ENCODE results near the gene PLEKHM2.

The PLEKHM2 gene

DNA sequence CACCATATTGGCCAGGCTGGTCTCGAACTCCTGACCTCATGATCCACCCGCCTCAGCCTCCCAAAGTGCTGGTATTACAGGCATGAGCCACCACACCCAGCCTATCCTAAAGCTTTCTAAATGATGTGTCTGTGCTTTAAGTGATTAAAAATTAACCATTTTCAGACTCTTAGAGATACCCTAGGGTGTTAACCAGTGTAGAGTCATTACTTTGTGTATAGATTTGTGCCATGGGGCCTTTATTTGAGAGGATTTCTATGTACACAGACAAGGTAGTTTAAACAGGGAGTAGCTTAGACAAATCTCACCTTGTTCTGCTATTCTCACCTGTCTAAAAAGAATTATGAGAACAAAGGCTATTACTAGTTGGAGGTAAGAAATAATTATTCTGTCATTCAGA lies 12.7 kb upstream of the PLEKHM2 start:
- Histone ChIP-seq H2AFZ (ENCODE audit: low read length) (no peak overlapping the region), H3K9me2 (ENCODE audit: low read depth, low read length) (no peaks in the 10 kb centered on the region), H3K4me1 (ENCODE audit: insufficient read depth, low read length, severe bottlenecking) (peaks cover 3% of the 10 kb centered on the region), H3K9me3 (ENCODE audit: low read length) (no peaks in the 10 kb centered on the region), H3K79me2 (ENCODE audit: insufficient read depth, low read length) (no peaks in the 10 kb centered on the region), H3K27me3 (ENCODE audit: insufficient read depth, low read length) (no peaks in the 10 kb centered on the region), H3K4me3 (ENCODE audit: low read depth, low read length, poor library complexity, severe bottlenecking) (no peak overlapping the region), H3F3A (ENCODE audit: insufficient read depth, low read length) (no peaks in the 10 kb centered on the region), H3K4me2 (ENCODE audit: low read length) (no peak overlapping the region), H4K20me1 (ENCODE audit: insufficient read depth, low read length) (no peaks in the 10 kb centered on the region), H3K36me3 (ENCODE audit: insufficient read depth, low read length) (no peaks in the 10 kb centered on the region), H3K9ac (ENCODE audit: low read length) (no peak overlapping the region), H3K27ac (ENCODE audit: low read depth, low read length, poor library complexity, severe bottlenecking) (no peak overlapping the region)
- TF ChIP-seq, protein P1, sequence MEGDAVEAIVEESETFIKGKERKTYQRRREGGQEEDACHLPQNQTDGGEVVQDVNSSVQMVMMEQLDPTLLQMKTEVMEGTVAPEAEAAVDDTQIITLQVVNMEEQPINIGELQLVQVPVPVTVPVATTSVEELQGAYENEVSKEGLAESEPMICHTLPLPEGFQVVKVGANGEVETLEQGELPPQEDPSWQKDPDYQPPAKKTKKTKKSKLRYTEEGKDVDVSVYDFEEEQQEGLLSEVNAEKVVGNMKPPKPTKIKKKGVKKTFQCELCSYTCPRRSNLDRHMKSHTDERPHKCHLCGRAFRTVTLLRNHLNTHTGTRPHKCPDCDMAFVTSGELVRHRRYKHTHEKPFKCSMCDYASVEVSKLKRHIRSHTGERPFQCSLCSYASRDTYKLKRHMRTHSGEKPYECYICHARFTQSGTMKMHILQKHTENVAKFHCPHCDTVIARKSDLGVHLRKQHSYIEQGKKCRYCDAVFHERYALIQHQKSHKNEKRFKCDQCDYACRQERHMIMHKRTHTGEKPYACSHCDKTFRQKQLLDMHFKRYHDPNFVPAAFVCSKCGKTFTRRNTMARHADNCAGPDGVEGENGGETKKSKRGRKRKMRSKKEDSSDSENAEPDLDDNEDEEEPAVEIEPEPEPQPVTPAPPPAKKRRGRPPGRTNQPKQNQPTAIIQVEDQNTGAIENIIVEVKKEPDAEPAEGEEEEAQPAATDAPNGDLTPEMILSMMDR (IDR thresholded peaks at IDR 0.05; ENCODE audit: low read length) = no peak
- TF ChIP-seq EZH2 (IDR thresholded peaks at IDR 0.05; ENCODE audit: borderline replicate concordance, low read length) = no peak

DNA sequence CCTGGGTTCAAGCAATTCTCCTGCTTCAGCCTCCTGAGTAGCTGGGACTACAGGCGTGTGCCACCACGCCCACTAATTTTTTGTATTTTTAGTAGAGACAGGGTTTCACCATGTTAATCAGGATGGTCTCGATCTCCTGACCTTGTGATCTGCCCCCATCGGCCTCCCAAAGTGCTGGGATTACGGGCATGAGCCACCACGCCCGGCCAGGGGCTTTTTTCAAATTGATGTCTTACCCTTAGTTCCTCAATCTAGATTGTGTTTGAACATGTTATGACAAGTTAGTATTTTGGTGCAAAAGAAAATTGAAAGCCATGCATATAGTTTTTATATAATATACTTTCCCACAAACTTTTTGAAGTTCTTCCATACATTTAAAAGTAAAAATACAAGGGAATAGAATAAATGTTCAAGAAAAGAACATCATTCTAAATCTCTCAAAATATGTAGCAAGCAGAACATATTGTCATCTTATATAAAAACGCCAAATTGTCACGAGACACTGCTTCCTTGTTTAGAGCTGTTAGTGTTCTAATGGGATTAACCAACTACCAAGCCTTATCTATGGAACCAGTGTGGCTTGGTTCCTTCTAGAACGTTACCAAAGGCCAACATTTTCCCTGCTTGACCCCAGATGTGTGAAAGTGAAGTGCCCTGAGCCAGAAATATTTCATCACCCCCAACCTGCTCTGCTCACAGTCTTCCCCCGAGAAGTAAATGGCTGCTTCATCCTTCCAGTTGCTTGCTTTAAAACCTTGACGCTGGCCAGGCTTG lies 9.5 kb upstream of the PLEKHM2 start:
- H3F3A ChIP-seq (ENCODE audit: insufficient read depth, low read length) = no peaks in the 10 kb centered on the region
- H3K79me2 ChIP-seq (ENCODE audit: insufficient read depth, low read length) = no peaks in the 10 kb centered on the region
- no peaks in the 10 kb centered on the region for H4K20me1 ChIP-seq (ENCODE audit: insufficient read depth, low read length)
- no peaks in the 10 kb centered on the region for H3K9me2 ChIP-seq (ENCODE audit: low read depth, low read length)
- H3K27ac ChIP-seq (ENCODE audit: low read depth, low read length, poor library complexity, severe bottlenecking) = no peak overlapping the region
- H3K4me2 ChIP-seq (ENCODE audit: low read length) = no peak overlapping the region
- peaks cover 3% of the 10 kb centered on the region for H3K4me1 ChIP-seq (ENCODE audit: insufficient read depth, low read length, severe bottlenecking)
- no peak overlapping the region for H3K4me3 ChIP-seq (ENCODE audit: low read depth, low read length, poor library complexity, severe bottlenecking)
- H3K9me3 ChIP-seq (ENCODE audit: low read length) = no peaks in the 10 kb centered on the region
- no peak overlapping the region for H3K9ac ChIP-seq (ENCODE audit: low read length)
- no peak for TF ChIP-seq EZH2 (IDR thresholded peaks at IDR 0.05; ENCODE audit: borderline replicate concordance, low read length)
- H3K27me3 ChIP-seq (ENCODE audit: insufficient read depth, low read length) = no peaks in the 10 kb centered on the region
- no peaks in the 10 kb centered on the region; the same call in 1 of the 2 replicates for H3K36me3 ChIP-seq (ENCODE audit: insufficient read depth, low read length)
- no peak overlapping the region for H2AFZ ChIP-seq (ENCODE audit: low read length)

DNA sequence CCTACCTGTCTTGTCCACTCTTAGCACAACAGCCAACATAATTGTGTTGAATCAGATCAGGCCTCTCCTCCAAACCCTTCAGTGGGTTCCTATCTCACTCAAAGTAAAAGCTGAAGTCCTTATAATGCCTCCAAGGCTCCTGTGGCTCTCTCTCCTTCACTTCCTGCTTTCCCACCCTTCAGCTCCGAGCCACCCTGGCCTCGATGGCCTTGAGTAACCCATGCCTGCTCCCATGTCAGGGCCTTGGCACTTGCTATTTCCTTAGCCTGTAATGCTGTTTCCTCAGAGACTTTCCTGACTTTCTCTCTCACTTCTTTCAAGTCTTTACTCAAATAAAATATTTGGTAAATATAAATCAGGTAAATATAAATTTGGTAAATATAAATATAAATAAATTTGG lies 8.1 kb upstream of the PLEKHM2 start:
- no peak overlapping the region for H2AFZ ChIP-seq (ENCODE audit: low read length)
- no peak overlapping the region for H3K27ac ChIP-seq (ENCODE audit: low read depth, low read length, poor library complexity, severe bottlenecking)
- no peaks in the 10 kb centered on the region for H3K27me3 ChIP-seq (ENCODE audit: insufficient read depth, low read length)
- H4K20me1 ChIP-seq (ENCODE audit: insufficient read depth, low read length) = no peaks in the 10 kb centered on the region
- no peak overlapping the region for H3K4me2 ChIP-seq (ENCODE audit: low read length)
- no peak overlapping the region for H3K4me3 ChIP-seq (ENCODE audit: low read depth, low read length, poor library complexity, severe bottlenecking)
- H3K9me2 ChIP-seq (ENCODE audit: low read depth, low read length) = no peaks in the 10 kb centered on the region
- H3K9ac ChIP-seq (ENCODE audit: low read length) = no peak overlapping the region
- H3F3A ChIP-seq (ENCODE audit: insufficient read depth, low read length) = no peaks in the 10 kb centered on the region
- peaks cover 3% of the 10 kb centered on the region for H3K4me1 ChIP-seq (ENCODE audit: insufficient read depth, low read length, severe bottlenecking)
- H3K36me3 ChIP-seq (ENCODE audit: insufficient read depth, low read length) = no peaks in the 10 kb centered on the region; the same call in 1 of the 2 replicates
- no peaks in the 10 kb centered on the region for H3K9me3 ChIP-seq (ENCODE audit: low read length)
- TF ChIP-seq EZH2 (IDR thresholded peaks at IDR 0.05; ENCODE audit: borderline replicate concordance, low read length) = no peak
- TF ChIP-seq, protein P1 (IDR thresholded peaks at IDR 0.05; ENCODE audit: low read length) = no peak
- no peaks in the 10 kb centered on the region for H3K79me2 ChIP-seq (ENCODE audit: insufficient read depth, low read length)

Data from OCI-LY1 (cell line).